ENCODE measurements around the gene FRAS1.
A peak's percentile ranks its signal among the peaks of the same experiment; 100 is the strongest.

Gene FRAS1

GRCh38 chr4:78560296-78560963 is 503.3 kb downstream of the FRAS1 start:
- DNase-seq, result peak; percentile 93

GRCh38 chr4:78561677-78562076 is 504.6 kb downstream of the FRAS1 start:
- no peak for DNase-seq

- DNase-seq, result no peak
Measured at GRCh38 chr4:78562687-78563086, 505.6 kb downstream of the FRAS1 start.

- peak; percentile 62 for DNase-seq
Measured at GRCh38 chr4:78565971-78566372, 508.8 kb downstream of the FRAS1 start.

GRCh38 chr4:78566834-78567499 is 509.8 kb downstream of the FRAS1 start:
- DNase-seq, result no peak

- DNase-seq, result no peak
Measured at GRCh38 chr4:78567500-78568060, 510.5 kb downstream of the FRAS1 start.

GRCh38 chr4:78568640-78569305 is 511.6 kb downstream of the FRAS1 start:
- no peak for DNase-seq

- DNase-seq, result peak; percentile 87
Measured at GRCh38 chr4:78569306-78569821, 512.2 kb downstream of the FRAS1 start.

GRCh38 chr4:78570117-78570516 is 513.0 kb downstream of the FRAS1 start:
- DNase-seq, result no peak

- DNase-seq, result no peak
Measured at GRCh38 chr4:78571804-78572203, 514.7 kb downstream of the FRAS1 start.

GRCh38 chr4:78578674-78579425 is 521.7 kb downstream of the FRAS1 start:
- DNase-seq, result no peak

GRCh38 chr4:78581618-78582017 is 524.5 kb downstream of the FRAS1 start:
- no peak for DNase-seq

GRCh38 chr4:78584863-78585547 is 527.9 kb downstream of the FRAS1 start:
- DNase-seq, result no peak

- DNase-seq, result no peak
Measured at GRCh38 chr4:78585633-78586032, 528.5 kb downstream of the FRAS1 start.

- DNase-seq, result no peak
Measured at GRCh38 chr4:78588894-78589545, 531.9 kb downstream of the FRAS1 start.

GRCh38 chr4:78591404-78591803 is 534.3 kb downstream of the FRAS1 start:
- no peak for DNase-seq

- no peak for DNase-seq
Measured at GRCh38 chr4:78592088-78592783, 535.1 kb downstream of the FRAS1 start.

Measured in EL (cell line).